Neuron (in vitro differentiated cells): ENCODE measurements around the gene SH3BGRL2.
"Not testable (repeated sequence)": the region's sequence is repeated elsewhere in the genome, so short reads cannot be mapped to it uniquely, and the experiment has no call there.

ENCODE experiments used
- H2AFZ ChIP-seq: one replicate; pipeline ENCODE4 v1.6.1; 2013; ENCODE audit warnings: low read depth, mild to moderate bottlenecking, inconsistent platforms, low read length, moderate library complexity
- H3K27me3 ChIP-seq: one replicate; pipeline ENCODE4 v1.6.1; 2013; ENCODE audit warnings: low read length; ENCODE audit not compliant: insufficient read depth
- H3K36me3 ChIP-seq: one replicate; pipeline ENCODE4 v1.6.1; 2013; ENCODE audit warnings: low read length; ENCODE audit not compliant: insufficient read depth
- H3K4me1 ChIP-seq: one replicate; pipeline ENCODE4 v1.6.1; 2013; ENCODE audit warnings: low read length; ENCODE audit not compliant: insufficient read depth
- H3K4me3 ChIP-seq: 2 replicates; pipeline ENCODE4 v1.5.1; 2013; ENCODE audit warnings: mild to moderate bottlenecking, low read length, moderate library complexity
- H3K9me3 ChIP-seq: one replicate; pipeline ENCODE4 v1.6.1; 2013; ENCODE audit warnings: low read length

The SH3BGRL2 gene

DNA sequence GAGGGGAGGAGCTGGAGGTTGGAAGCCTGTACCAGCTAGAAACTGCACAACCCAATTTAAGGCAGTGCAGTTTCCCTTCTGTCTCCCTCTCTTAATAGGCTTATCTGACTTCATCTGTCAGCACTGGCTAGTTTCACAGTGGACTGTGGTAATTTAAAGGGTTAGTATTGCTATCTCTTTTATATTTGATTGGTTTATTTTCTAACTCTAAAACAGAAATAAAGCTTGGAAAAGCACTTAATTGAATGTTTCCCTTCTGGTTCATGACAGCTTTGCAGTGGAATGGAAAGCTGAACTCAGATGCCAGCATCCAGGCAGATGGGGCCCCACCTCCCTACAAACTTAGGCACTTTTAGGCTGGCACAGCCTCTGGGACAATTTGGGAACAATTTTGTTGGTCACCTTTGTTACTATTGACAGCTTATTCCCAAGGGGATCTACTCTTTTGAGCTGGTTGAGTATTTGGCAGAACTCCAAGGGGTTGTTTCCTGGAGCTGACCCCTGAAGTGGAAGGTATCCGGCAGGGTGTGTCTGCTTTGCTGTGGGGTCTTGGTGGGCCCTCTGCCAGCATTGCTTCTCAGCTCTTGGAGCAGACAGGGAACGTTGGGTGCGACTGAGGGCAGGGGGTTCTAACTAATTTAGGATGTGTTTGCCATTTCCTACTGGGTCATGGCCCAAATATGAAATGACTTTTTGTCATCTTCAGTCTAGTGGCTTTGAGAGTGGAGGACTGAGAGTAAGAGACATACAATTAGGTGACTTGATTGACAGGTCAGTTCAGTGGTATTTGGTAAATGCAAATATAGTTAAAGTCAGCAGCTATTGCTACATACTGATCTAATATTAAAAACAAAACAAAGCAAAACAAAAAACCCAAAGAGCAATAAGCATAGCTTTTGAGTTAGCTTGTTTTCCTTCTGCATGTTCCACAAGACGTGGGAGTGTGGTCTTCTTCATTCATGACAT is 9.3 kb downstream of the SH3BGRL2 start:
- H3K9me3 ChIP-seq: no peaks in the 10 kb centered on the region

DNA sequence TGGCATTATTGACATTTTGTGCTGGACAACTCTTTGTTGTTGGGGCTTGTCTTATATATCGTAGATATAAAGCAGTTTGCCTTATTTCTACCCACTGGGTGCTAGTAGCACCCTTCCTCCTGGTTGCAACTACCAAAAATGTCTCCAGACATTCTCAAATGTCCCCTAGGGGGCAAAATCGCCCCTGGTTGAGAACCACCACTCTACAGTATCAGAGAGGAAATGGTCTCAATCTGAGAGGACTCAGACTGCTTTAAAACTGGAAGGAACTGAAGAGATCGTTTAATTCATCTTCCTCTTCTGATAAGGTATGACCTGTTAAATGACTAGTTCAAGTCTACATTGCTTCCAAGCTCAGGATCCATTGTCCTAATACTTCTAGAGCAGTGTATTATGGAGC is 14.9 kb downstream of the SH3BGRL2 start:
- H3K9me3 ChIP-seq: no peaks in the 10 kb centered on the region
- H3K4me1 ChIP-seq: peaks cover 3% of the 10 kb centered on the region
- H3K4me3 ChIP-seq: no peak overlapping the region
- no peaks in the 10 kb centered on the region for H3K36me3 ChIP-seq
- no peaks in the 10 kb centered on the region for H3K27me3 ChIP-seq
- no peak overlapping the region for H2AFZ ChIP-seq

More for the DNA sequence above, 9.3 kb downstream of the SH3BGRL2 start:
- Histone ChIP-seq H3K27me3 (no peaks in the 10 kb centered on the region), H3K4me3 (no peak overlapping the region), H2AFZ (no peak overlapping the region), H3K4me1 (peaks cover 11% of the 10 kb centered on the region), H3K36me3 (no peaks in the 10 kb centered on the region)

- Histone ChIP-seq H3K4me3 (no peak overlapping the region), H3K27me3 (no peaks in the 10 kb centered on the region), H3K4me1 (no peaks in the 10 kb centered on the region), H3K36me3 (no peaks in the 10 kb centered on the region), H3K9me3 (no peaks in the 10 kb centered on the region), H2AFZ (no peak overlapping the region)
Measured at GRCh38 chr6:79646561-79646960, 15.4 kb downstream of the SH3BGRL2 start.

DNA sequence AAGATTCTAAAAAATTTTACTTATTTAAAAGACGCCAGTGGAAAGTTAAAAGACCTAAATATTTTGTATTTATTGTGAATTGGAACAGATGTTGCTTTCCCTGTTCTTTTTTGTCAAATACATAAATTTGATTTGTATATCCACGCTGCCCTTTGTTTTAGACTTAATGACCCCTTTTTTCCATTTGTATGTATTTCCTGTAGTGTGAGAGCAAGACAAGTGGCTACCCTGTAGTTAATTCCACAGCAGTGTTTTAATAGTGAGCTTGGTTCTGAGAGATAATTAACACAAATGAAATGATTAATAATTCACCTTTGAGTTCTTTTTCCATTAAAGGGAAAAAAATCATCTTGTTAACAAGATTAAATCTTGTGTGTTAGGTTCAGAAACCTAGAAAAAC is 16.6 kb downstream of the SH3BGRL2 start:
- H3K27me3 ChIP-seq: no peaks in the 10 kb centered on the region
- no peaks in the 10 kb centered on the region for H3K36me3 ChIP-seq
- H3K4me1 ChIP-seq: no peaks in the 10 kb centered on the region
- H3K9me3 ChIP-seq: no peaks in the 10 kb centered on the region
- H2AFZ ChIP-seq: no peak overlapping the region
- no peak overlapping the region for H3K4me3 ChIP-seq

- Histone ChIP-seq H3K27me3 (no peaks in the 10 kb centered on the region), H3K4me3 (no peak overlapping the region), H2AFZ (no peak overlapping the region), H3K36me3 (no peaks in the 10 kb centered on the region), H3K9me3 (no peaks in the 10 kb centered on the region), H3K4me1 (no peaks in the 10 kb centered on the region)
Measured at GRCh38 chr6:79648328-79648727, 17.2 kb downstream of the SH3BGRL2 start.

GRCh38 chr6:79649016-79649415 is 17.9 kb downstream of the SH3BGRL2 start:
- no peaks in the 10 kb centered on the region for H3K4me1 ChIP-seq
- H3K4me3 ChIP-seq: no peak overlapping the region
- no peaks in the 10 kb centered on the region for H3K27me3 ChIP-seq
- no peaks in the 10 kb centered on the region for H3K9me3 ChIP-seq
- H2AFZ ChIP-seq: no peak overlapping the region
- no peaks in the 10 kb centered on the region for H3K36me3 ChIP-seq

DNA sequence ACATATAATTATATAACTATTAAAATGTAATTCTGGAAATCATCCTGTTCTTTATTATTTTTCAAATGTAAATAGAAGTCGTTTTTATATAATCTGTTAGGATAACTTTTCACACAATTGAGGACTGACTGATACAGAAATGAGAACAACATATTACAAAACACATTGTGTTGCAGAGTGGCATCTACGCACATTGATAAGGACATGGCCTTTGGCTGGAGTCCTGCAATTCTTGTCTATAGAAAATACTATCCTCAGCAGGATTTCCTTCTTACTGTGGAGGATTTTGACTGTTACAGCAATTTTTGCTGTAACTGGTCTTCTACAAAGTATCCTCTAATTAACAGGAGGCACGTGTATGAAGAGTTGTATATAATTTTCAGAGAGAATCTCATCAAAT is 19.8 kb downstream of the SH3BGRL2 start:
- H3K36me3 ChIP-seq: no peaks in the 10 kb centered on the region
- no peak overlapping the region for H3K4me3 ChIP-seq
- no peaks in the 10 kb centered on the region for H3K27me3 ChIP-seq
- H3K4me1 ChIP-seq: no peaks in the 10 kb centered on the region
- no peaks in the 10 kb centered on the region for H3K9me3 ChIP-seq
- no peak overlapping the region for H2AFZ ChIP-seq

DNA sequence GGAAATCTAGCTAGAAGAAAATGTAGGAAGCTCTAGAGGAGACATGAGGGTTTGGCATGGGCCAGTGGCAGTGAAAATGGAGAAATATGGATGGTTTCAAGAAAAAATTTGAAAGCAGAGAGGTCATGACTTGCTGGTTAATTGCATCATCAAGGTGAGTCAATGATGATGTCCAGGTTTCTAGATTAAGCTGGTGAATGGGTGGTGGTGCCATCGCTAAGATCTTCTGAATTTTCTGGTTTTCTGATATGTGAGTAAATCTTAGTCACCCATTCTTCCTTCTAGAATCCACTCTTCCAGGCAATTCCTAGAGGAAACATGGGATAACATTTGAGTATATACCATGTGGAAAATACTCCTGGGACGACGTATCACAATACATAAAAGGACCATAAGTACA is 25.0 kb downstream of the SH3BGRL2 start:
- H3K9me3 ChIP-seq: no peaks in the 10 kb centered on the region
- H3K36me3 ChIP-seq: no peaks in the 10 kb centered on the region
- no peaks in the 10 kb centered on the region for H3K4me1 ChIP-seq
- no peaks in the 10 kb centered on the region for H3K27me3 ChIP-seq
- H2AFZ ChIP-seq: no peak overlapping the region
- no peak overlapping the region for H3K4me3 ChIP-seq

GRCh38 chr6:79657238-79657637 is 26.1 kb downstream of the SH3BGRL2 start:
- no peaks in the 10 kb centered on the region for H3K9me3 ChIP-seq
- no peaks in the 10 kb centered on the region for H3K27me3 ChIP-seq
- no peaks in the 10 kb centered on the region for H3K36me3 ChIP-seq
- no peak overlapping the region for H3K4me3 ChIP-seq
- H3K4me1 ChIP-seq: no peaks in the 10 kb centered on the region
- H2AFZ ChIP-seq: no peak overlapping the region

GRCh38 chr6:79663655-79664054 is 32.5 kb downstream of the SH3BGRL2 start:
- not testable (repeated sequence) for H3K27me3 ChIP-seq, H3K36me3 ChIP-seq, H3K4me1 ChIP-seq, H3K4me3 ChIP-seq, H2AFZ ChIP-seq, H3K9me3 ChIP-seq

DNA sequence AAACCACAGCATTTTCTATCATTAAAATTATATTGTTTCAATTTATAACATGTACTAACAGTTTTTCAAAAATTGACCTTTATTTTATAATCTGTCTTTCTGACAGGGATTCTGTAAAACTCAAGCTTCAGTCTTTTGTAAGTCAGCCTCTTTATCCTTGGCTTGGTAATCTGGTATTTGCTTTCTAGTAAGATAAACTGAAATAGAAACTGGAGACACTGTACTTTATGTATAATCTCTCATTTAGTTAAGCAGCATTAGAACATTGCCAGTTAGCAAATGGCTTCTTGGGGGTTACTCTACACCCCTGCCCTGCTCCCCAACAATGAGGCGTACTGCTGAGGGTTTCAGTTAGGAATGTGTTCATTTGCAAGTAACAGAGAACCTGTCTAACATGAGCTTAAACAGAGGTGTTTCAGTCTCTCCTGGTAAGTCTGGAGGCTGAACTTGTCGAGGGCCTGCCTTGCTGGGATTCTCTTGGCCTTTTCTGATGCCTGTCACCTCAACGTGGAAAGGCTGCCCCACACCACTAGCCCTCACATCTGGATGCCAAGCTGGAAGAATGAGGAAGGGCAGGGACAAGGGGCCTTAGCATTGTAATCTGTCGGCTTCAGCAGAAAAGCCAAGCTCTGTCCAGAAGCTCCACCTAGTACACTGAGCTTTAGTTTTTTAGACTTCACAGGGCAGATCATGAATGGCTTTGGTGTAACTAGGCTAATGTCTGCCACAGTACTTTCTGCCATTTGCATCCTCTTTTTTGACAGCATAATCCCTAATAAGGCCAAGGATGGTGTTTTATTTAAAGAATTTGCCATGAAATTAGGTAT is 34.8 kb downstream of the SH3BGRL2 start:
- Histone ChIP-seq H3K36me3 (no peaks in the 10 kb centered on the region), H3K4me1 (peaks cover 6% of the 10 kb centered on the region)

DNA sequence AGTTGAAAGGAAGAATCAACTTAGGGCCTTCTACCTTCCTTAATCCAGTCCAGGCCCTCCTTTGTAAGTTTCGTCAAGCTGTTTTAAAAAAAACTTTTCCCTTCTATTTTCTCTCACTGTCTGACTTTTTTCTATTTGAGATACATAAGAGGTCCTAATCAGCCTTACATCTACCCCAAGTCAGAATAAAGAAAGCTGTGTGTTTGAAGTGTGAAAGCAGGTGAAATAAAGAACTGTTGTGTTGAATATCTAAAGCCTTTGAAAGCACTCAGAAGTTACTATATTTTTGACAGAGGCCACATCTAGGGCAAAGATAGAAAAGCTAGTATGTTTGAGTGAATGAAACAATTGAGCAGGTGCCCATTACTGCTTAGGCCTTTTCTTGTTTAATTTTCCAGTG is 35.5 kb downstream of the SH3BGRL2 start:
- Histone ChIP-seq H3K36me3 (no peaks in the 10 kb centered on the region), H2AFZ (no peak overlapping the region), H3K27me3 (no peaks in the 10 kb centered on the region), H3K4me1 (peaks cover 6% of the 10 kb centered on the region), H3K9me3 (peaks cover 2% of the 10 kb centered on the region), H3K4me3 (no peak overlapping the region)

More for the DNA sequence above, 34.8 kb downstream of the SH3BGRL2 start:
- Histone ChIP-seq H3K9me3 (peaks cover 2% of the 10 kb centered on the region), H3K27me3 (no peaks in the 10 kb centered on the region), H2AFZ (no peak overlapping the region), H3K4me3 (no peak overlapping the region)

- no peaks in the 10 kb centered on the region for H3K27me3 ChIP-seq
- H3K4me1 ChIP-seq: peaks cover 6% of the 10 kb centered on the region
- no peak overlapping the region for H3K4me3 ChIP-seq
- no peak overlapping the region for H2AFZ ChIP-seq
- H3K36me3 ChIP-seq: no peaks in the 10 kb centered on the region
- peaks cover 2% of the 10 kb centered on the region for H3K9me3 ChIP-seq
Measured at GRCh38 chr6:79668381-79668780, 37.3 kb downstream of the SH3BGRL2 start.
